Gastrocnemius medialis (tissue), 4 donors: Measurements from ENCODE around the gene TMEM8B. TPM values are rescaled to one million over a fixed set of nuclear protein-coding genes. Genes with fewer than 3 reads are reported as not detected.

Source experiments
- ATAC-seq, 2 donors: fragments of 150-250 bp; one replicate each; pipeline ENCODE4 v1.9.1; 2016
- DNase-seq, 2 donors: peaks; one replicate each; pipeline ENCODE4 v3.0.0-alpha.2; 2019
- H3K27ac ChIP-seq, 4 donors: fragments of 200-600 bp; sonication (generic); 1 replicate in 1 of 4; 2 replicates in 3 of 4; pipeline ENCODE4 v1.5.1; 2016 to 2018; ENCODE audit warnings: mild to moderate bottlenecking in 2 of 4, moderate library complexity in 1 of 4
- H3K27me3 ChIP-seq, 3 donors: fragments of 200-600 bp; sonication (generic) in 2 of 3; 1 replicate in 1 of 3; 2 replicates in 2 of 3; pipeline versions ENCODE4 v1.5.1 to v1.6.0; 2016 to 2019; ENCODE audit warnings: mild to moderate bottlenecking in 1 of 3, moderate library complexity in 1 of 3
- H3K36me3 ChIP-seq, 2 donors: fragments of 200-600 bp; sonication (generic) in 1 of 2; one replicate each; pipeline ENCODE4 v1.5.1; 2017 to 2018
- H3K4me1 ChIP-seq, 2 donors: fragments of 200-600 bp; sonication (generic) in 1 of 2; one replicate each; pipeline ENCODE4 v1.5.1; 2016 to 2017; ENCODE audit warnings: mild to moderate bottlenecking in 2 of 2
- H3K4me3 ChIP-seq, 4 donors: fragments of 200-600 bp; sonication (generic) in 3 of 4; 1 replicate in 1 of 4; 2 replicates in 3 of 4; pipeline ENCODE4 v1.5.1; 2016 to 2019; ENCODE audit warnings: mild to moderate bottlenecking in 2 of 4
- H3K9me3 ChIP-seq, 3 donors: fragments of 200-600 bp; sonication (generic) in 2 of 3; 1 replicate in 1 of 3; 2 replicates in 2 of 3; pipeline ENCODE4 v1.5.1; 2016 to 2019
- POLR2A ChIP-seq, 2 donors: fragments of 450-650 bp; IDR thresholded peaks; one replicate each; pipeline ENCODE4 v1.6.1; 2017; ENCODE audit warnings: antibody characterized with exemption in 2 of 2, mild to moderate bottlenecking in 2 of 2, moderate library complexity in 2 of 2
- in situ Hi-C, 4 donors: fragments of 200-750 bp; cut with MboI; loops; one replicate each; pipeline versions ENCODE4 v1.15.0 to v1.8.0; 2017; ENCODE audit warnings: low sequenced_read_pairs in 4 of 4
- intact Hi-C: fragments of 100-400 bp; cut with DNase I; formaldehyde crosslinking; loops from one replicate; pipeline ENCODE4 v1.15.1; 2023; ENCODE audit warnings: low total_unique reads
- total RNA-seq, 4 donors: library from RNA; depleted of rRNA; stranded (reverse); fragments of >200 nt; gene quantifications; one replicate each; pipeline versions ENCODE4 v1.1.0 to v1.2.3, GENCODE V29; 2016
- TF ChIP-seq, protein P1 (sequence below), 5 experiments: fragments of 450-650 bp in 3 of 5; fragments of 200-600 bp in 2 of 5; sonication (generic) in 2 of 5; IDR thresholded peaks in 4 of 5; conservative IDR thresholded peaks in 1 of 5; 1 replicate in 4 of 5; 2 replicates in 1 of 5; pipeline ENCODE4 v1.5.1; 2016 to 2019; ENCODE audit warnings: antibody characterized with exemption in 5 of 5, mild to moderate bottlenecking in 3 of 5, moderate library complexity in 3 of 5

The TMEM8B gene
- total RNA-seq, 4 donors from 2014 or later, result 1.9 to 6.4 (median 6.1) TPM

DNA sequence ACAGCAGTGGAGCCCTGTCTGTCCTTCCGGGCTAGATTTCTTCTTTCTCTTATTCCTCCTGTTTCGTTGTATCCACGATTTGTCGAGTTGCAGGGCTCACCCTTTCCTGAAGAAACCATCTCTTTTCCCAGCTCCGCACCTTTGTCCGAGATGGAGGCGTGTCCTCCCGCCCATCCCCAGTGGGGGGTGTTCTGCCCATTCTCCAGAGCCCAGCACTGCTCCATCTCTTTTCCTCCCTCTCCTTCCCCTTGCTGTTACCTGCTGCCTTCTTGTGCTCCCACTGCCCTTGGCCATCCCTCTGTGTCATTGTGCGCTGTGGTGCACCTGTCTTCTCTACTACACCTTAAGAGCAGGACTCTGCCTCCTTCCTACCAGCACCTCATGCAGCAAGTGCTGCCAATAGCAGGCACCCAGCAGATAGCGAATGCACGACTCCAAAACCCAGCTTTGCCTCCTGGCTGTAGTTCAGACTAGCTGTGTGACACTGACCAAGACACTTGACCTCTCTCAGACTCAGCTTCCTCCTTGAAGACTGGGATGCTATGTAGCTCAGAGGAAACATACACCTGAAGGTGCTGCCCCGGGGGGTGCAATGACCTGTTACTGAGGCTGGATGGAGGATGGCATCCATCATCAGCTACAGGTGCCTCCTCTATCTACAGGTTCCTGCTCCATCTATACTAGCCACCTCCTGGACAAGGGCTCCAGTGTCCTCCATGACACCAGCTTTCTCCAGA, 32.3 kb downstream of the TMEM8B start:
- H3K4me3 ChIP-seq, result no peak overlapping the region
- H3K4me1 ChIP-seq, result no peaks in the 10 kb centered on the region
- peaks cover 6 to 19% (median 8%) of the 10 kb centered on the region in 3 donors for H3K27me3 ChIP-seq
- in situ Hi-C loops (no loop called here), intact Hi-C loops (no loop called here)
- DNase-seq (no peak), ATAC-seq (no peak)
- H3K27ac ChIP-seq, result no peak overlapping the region
- H3K9me3 ChIP-seq, result no peaks in the 10 kb centered on the region
- TF ChIP-seq, protein P1, sequence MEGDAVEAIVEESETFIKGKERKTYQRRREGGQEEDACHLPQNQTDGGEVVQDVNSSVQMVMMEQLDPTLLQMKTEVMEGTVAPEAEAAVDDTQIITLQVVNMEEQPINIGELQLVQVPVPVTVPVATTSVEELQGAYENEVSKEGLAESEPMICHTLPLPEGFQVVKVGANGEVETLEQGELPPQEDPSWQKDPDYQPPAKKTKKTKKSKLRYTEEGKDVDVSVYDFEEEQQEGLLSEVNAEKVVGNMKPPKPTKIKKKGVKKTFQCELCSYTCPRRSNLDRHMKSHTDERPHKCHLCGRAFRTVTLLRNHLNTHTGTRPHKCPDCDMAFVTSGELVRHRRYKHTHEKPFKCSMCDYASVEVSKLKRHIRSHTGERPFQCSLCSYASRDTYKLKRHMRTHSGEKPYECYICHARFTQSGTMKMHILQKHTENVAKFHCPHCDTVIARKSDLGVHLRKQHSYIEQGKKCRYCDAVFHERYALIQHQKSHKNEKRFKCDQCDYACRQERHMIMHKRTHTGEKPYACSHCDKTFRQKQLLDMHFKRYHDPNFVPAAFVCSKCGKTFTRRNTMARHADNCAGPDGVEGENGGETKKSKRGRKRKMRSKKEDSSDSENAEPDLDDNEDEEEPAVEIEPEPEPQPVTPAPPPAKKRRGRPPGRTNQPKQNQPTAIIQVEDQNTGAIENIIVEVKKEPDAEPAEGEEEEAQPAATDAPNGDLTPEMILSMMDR (IDR thresholded peaks at IDR 0.05 in 4 of 5, conservative IDR thresholded peaks at IDR 0.05 in 1 of 5), result no peak
- TF ChIP-seq POLR2A (IDR thresholded peaks at IDR 0.05), result no peak
- no peaks in the 10 kb centered on the region for H3K36me3 ChIP-seq

DNA sequence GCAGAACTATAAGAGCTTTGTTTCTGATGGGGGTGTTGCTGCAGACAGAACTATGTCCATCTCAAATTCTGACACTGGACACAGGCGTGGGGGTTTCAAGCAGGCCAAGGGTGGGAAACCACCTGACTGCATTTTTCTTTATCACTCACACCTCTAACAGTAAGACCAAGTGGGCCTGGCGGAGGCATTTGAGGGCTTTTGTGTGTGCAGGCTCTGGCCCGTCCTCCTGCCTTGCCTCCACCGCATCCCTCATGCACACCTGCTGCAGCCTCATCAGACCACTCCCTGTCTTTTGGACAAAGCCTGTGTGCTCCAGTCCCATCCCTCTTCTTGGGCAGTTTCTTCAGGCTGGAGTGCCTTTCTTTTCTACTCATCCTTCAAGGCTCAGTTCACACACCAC, 33.3 kb downstream of the TMEM8B start:
- Histone ChIP-seq H3K4me1 (no peaks in the 10 kb centered on the region), H3K27me3 (peaks cover 6 to 20% (median 8%) of the 10 kb centered on the region in 3 donors), H3K27ac (no peak overlapping the region), H3K4me3 (no peak overlapping the region), H3K9me3 (no peaks in the 10 kb centered on the region), H3K36me3 (no peaks in the 10 kb centered on the region)
- DNase-seq, result no peak
- no peak for ATAC-seq
- in situ Hi-C loops, result no loop called here
- intact Hi-C loops, result no loop called here
- TF ChIP-seq, protein P1 (IDR thresholded peaks at IDR 0.05 in 4 of 5, conservative IDR thresholded peaks at IDR 0.05 in 1 of 5), result no peak
- no peak for TF ChIP-seq POLR2A (IDR thresholded peaks at IDR 0.05)

DNA sequence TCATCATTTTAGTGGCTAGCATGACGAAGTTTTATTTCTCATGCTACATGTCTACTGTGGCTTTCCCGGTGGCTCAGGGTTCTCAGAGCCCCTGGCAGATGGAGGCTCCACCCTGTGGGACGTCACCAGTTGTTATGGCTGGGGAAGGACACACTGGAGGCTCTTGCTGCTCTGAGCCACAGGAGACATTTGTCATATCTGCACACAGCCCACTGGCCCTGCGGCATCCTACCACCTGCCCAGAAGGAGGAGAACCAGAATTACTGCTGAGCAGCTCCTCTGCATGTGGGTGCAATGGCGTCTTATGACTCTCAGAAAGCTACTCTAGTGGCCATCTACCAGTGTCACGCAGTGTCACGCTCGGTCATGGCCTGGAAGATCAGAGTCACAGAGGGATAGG, 34.6 kb downstream of the TMEM8B start:
- DNase-seq, result no peak
- H3K4me1 ChIP-seq, result no peaks in the 10 kb centered on the region
- H3K27me3 ChIP-seq, result peaks cover 6 to 26% (median 8%) of the 10 kb centered on the region in 3 donors
- TF ChIP-seq, protein P1 (IDR thresholded peaks at IDR 0.05 in 4 of 5, conservative IDR thresholded peaks at IDR 0.05 in 1 of 5), result no peak
- no peak for TF ChIP-seq POLR2A (IDR thresholded peaks at IDR 0.05)
- no peak overlapping the region for H3K4me3 ChIP-seq
- ATAC-seq, result no peak
- in situ Hi-C loops, result no loop called here
- intact Hi-C loops, result no loop called here
- H3K27ac ChIP-seq, result no peak overlapping the region
- no peaks in the 10 kb centered on the region for H3K9me3 ChIP-seq
- H3K36me3 ChIP-seq, result no peaks in the 10 kb centered on the region

DNA sequence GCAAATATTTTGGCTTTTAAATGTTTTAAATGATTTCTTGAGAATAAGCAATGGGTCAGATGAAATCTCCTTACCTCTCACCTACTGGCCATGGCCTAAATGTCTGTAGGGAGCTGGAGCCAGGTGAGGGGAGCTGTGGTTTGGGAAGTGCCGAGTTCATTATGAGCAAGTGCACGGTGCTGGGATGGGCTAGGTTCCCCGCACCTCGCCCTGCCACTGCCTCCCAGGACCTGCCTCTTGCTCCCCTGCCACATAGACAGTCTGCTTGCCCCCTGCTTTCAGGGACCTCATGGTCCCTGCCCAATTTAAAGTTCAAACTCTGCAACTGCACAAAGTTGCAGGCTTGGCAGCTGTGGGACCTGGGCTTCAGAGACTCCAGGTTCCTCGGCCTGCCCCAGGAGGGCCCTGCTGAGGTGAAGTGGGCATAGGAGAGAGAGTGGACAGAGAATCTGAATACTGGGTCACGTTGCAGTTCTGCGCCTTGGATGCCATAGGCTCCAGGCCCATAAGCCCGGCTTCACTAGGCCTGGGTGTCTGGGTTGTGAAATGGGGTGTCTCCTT, 35.7 kb downstream of the TMEM8B start:
- TF ChIP-seq POLR2A (IDR thresholded peaks at IDR 0.05), result no peak
- TF ChIP-seq, protein P1 (IDR thresholded peaks at IDR 0.05 in 4 of 5, conservative IDR thresholded peaks at IDR 0.05 in 1 of 5), result no peak
- in situ Hi-C loops, result no loop called here
- ATAC-seq (no peak), DNase-seq (no peak)
- Histone ChIP-seq H3K27ac (no peak overlapping the region), H3K9me3 (no peaks in the 10 kb centered on the region), H3K4me3 (no peak overlapping the region), H3K36me3 (no peaks in the 10 kb centered on the region), H3K27me3 (peaks cover 6 to 26% (median 8%) of the 10 kb centered on the region in 3 donors), H3K4me1 (no peaks in the 10 kb centered on the region)
- intact Hi-C loops, result no loop called here
